A673 (cell line): ENCODE data around the gene VPS26B. TPM values are rescaled to one million over a fixed set of nuclear protein-coding genes. Genes with fewer than 3 reads are reported as not detected.

ENCODE experiments used
- BruUV-seq: library from RNA; stranded (reverse); fragments of 400-500 nt; replicated peaks from 2 replicates; lab custom pipeline; 2021; lab: Mats Ljungman, UMichigan
- CTCF ChIA-PET: fragments of 300-600 bp; sonication (Branson Sonifier 250); formaldehyde crosslinking; loops from one replicate; lab custom pipeline; 2022; ENCODE audit warnings: antibody characterized with exemption; lab: Charles Lee
- POLR2A ChIA-PET: fragments of 300-600 bp; sonication (Branson Sonifier 250); formaldehyde crosslinking; loops from one replicate; lab custom pipeline; 2022; ENCODE audit warnings: antibody characterized with exemption; ENCODE audit not compliant: low non-redundant PET; lab: Charles Lee
- DNase-seq: peaks from one replicate; pipeline ENCODE4 v3.0.0-alpha.2; 2015; ENCODE audit warnings: low spot score
- H3K27ac ChIP-seq: fragments of 200-600 bp; sonication (generic); 2 replicates; pipeline ENCODE4 v1.5.1; 2016; ENCODE audit warnings: mixed run types, low read depth, mild to moderate bottlenecking, mixed read lengths, antibody characterized with exemption, low read length; ENCODE audit not compliant: poor library complexity, severe bottlenecking
- H3K27me3 ChIP-seq: fragments of 200-600 bp; sonication (generic); replicated peaks from 2 replicates; pipeline ENCODE4 v1.6.1; 2017; ENCODE audit warnings: mixed run types, low read depth, mild to moderate bottlenecking, mixed read lengths, antibody characterized with exemption, low read length; ENCODE audit not compliant: insufficient read depth, poor library complexity
- H3K36me3 ChIP-seq: fragments of 200-600 bp; sonication (generic); 2 replicates; pipeline ENCODE4 v1.6.1; 2016; ENCODE audit warnings: mixed run types, mild to moderate bottlenecking, mixed read lengths, antibody characterized with exemption, low read length; ENCODE audit not compliant: insufficient read depth, poor library complexity, severe bottlenecking
- H3K4me1 ChIP-seq: fragments of 200-600 bp; sonication (generic); 2 replicates; pipeline ENCODE4 v1.6.1; 2017; ENCODE audit warnings: mixed run types, mild to moderate bottlenecking, mixed read lengths, antibody characterized with exemption, low read length; ENCODE audit not compliant: insufficient read depth, poor library complexity, severe bottlenecking
- H3K4me3 ChIP-seq: fragments of 200-600 bp; sonication (generic); 2 replicates; pipeline ENCODE4 v1.5.1; 2016; ENCODE audit warnings: low read depth, mixed run types, mild to moderate bottlenecking, mixed read lengths, low read length; ENCODE audit not compliant: poor library complexity, severe bottlenecking
- H3K9me3 ChIP-seq: fragments of 200-600 bp; sonication (generic); 2 replicates; pipeline ENCODE4 v1.6.1; 2016; ENCODE audit warnings: mixed run types, low read depth, mild to moderate bottlenecking, mixed read lengths, antibody characterized with exemption, low read length; ENCODE audit not compliant: poor library complexity, severe bottlenecking
- EZH2 ChIP-seq: fragments of 200-600 bp; sonication (generic); IDR thresholded peaks from 2 replicates; pipeline ENCODE4 v1.6.1; 2017; ENCODE audit warnings: borderline replicate concordance, low read depth, mild to moderate bottlenecking, mixed read lengths, antibody characterized with exemption, low read length; ENCODE audit not compliant: poor library complexity, severe bottlenecking
- intact Hi-C: fragments of 100-400 bp; cut with micrococcal nuclease; formaldehyde crosslinking; loops from one replicate; pipeline ENCODE4 v1.10.0; 2022; ENCODE audit not compliant: unreplicated experiment
- total RNA-seq: library from RNA; stranded (reverse); gene quantifications from 2 replicates; pipeline ENCODE4 v1.2.3, GENCODE V29; 2021
- TF ChIP-seq, protein P1 (sequence below): fragments of 300-800, 200-600 bp; sonication (generic); conservative IDR thresholded peaks from 2 replicates; pipeline ENCODE4 v1.5.1; 2017; ENCODE audit warnings: low read depth, mild to moderate bottlenecking, antibody characterized with exemption, low read length, moderate library complexity, mixed read lengths

The VPS26B gene
- total RNA-seq, 1 experiment from 2014 or later, result 51.3 TPM

DNA sequence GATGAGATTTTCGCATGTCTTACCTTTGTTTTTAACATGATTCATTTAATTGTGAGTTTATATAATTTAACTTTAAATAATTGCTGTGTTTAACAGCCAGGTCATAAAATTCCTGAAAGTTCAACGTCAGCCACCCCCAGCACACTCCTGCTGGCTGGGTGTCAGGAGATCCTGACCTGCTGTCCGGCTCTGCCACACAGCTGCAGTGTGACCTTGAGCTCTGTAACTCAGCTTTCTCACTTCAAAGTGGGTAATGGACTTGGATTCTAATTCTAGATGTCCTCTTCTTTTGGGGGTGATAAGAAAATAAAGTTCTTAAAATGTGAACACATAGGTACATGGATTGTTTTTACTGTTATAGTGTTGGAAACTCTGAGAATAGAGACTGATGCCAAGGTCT lies 10.9 kb downstream of the VPS26B start:
- H3K27ac ChIP-seq, result no peak overlapping the region
- no peaks in the 10 kb centered on the region for H3K27me3 ChIP-seq
- POLR2A ChIA-PET, result no interaction called here
- DNase-seq, result no peak
- no peak overlapping the region for H3K4me3 ChIP-seq
- H3K4me1 ChIP-seq, result no peaks in the 10 kb centered on the region
- no peaks in the 10 kb centered on the region for H3K9me3 ChIP-seq
- TF ChIP-seq, protein P1, sequence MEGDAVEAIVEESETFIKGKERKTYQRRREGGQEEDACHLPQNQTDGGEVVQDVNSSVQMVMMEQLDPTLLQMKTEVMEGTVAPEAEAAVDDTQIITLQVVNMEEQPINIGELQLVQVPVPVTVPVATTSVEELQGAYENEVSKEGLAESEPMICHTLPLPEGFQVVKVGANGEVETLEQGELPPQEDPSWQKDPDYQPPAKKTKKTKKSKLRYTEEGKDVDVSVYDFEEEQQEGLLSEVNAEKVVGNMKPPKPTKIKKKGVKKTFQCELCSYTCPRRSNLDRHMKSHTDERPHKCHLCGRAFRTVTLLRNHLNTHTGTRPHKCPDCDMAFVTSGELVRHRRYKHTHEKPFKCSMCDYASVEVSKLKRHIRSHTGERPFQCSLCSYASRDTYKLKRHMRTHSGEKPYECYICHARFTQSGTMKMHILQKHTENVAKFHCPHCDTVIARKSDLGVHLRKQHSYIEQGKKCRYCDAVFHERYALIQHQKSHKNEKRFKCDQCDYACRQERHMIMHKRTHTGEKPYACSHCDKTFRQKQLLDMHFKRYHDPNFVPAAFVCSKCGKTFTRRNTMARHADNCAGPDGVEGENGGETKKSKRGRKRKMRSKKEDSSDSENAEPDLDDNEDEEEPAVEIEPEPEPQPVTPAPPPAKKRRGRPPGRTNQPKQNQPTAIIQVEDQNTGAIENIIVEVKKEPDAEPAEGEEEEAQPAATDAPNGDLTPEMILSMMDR, result no peak
- CTCF ChIA-PET, result no interaction called here
- no TSS peak for BruUV-seq
- intact Hi-C loops, result no loop called here
- peaks cover under 1% of the 10 kb centered on the region for H3K36me3 ChIP-seq

DNA sequence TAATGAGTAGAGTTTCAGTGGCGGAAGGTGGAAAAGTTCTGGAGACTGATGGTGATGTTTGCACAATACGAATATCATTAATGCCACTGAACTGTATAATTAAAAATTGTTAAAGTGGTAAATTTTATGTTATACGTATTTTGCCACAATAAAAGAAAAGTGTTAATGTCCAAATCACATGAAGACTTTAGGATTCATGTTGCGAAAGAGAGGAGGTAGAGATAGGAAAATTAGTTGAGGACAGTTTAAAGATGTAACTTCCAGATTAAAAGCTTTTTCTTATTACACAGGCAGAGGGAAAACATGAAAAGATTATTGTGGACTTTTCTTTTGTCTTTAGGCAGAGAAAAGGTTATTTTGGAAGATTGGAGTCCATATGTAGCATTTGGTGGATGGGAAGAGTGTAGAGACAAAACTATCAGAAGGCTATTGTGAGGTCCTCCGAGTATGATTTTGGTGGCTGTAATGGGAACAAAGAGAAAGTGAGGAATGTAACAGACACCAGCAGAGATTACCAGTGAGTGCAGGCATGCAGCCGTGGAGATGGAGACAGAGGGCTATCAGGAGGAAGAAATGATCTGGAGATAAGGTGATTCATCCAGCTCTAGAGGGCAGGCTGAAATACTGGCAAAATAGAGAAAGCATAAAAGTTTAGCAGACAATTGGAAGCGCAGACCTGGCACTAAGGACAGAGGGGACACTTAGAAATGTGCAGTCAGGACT lies 12.5 kb downstream of the VPS26B start:
- intact Hi-C loops, result no loop called here

DNA sequence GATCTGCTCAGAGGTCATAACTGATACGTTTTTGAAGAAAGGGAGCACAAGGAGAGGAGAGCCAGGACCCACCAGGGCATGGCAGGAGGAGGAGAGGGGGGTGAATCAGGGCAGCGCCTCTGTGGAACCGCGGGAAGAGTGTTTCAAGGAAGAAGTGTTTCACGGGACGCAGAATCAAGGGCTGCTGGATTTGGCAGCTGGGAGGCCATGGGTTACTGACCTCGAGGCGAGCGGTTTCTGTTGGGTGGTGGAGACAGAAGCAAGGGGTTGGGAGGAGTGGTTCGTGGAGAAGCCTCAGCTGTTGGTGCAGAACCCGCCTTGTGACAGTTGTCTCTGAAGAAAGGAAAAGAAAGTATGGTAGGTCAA lies 13.1 kb downstream of the VPS26B start:
- ChIA-PET CTCF (no interaction called here), POLR2A (no interaction called here)
- Histone ChIP-seq H3K4me1 (no peaks in the 10 kb centered on the region), H3K27me3 (no peaks in the 10 kb centered on the region), H3K4me3 (no peak overlapping the region), H3K36me3 (peaks cover 12% of the 10 kb centered on the region), H3K27ac (no peak overlapping the region), H3K9me3 (no peaks in the 10 kb centered on the region)
- intact Hi-C loops, result no loop called here
- TF ChIP-seq, protein P1, result no peak
- TF ChIP-seq EZH2, result no peak
- DNase-seq, result no peak
- BruUV-seq, result no TSS peak

More for the DNA sequence above, 12.5 kb downstream of the VPS26B start:
- ChIA-PET CTCF (no interaction called here), POLR2A (no interaction called here)
- Histone ChIP-seq H3K36me3 (peaks cover 12% of the 10 kb centered on the region), H3K4me3 (no peak overlapping the region), H3K27me3 (no peaks in the 10 kb centered on the region), H3K27ac (no peak overlapping the region), H3K9me3 (no peaks in the 10 kb centered on the region), H3K4me1 (no peaks in the 10 kb centered on the region)
- DNase-seq, result no peak
- BruUV-seq, result no TSS peak
- no peak for TF ChIP-seq EZH2
- TF ChIP-seq, protein P1, result no peak
